GM12891 (cell line): ENCODE data around the gene KIFC3.

Experiments
- PAX5 ChIP-seq: IDR thresholded peaks from 2 replicates; pipeline ENCODE4 v1.6.1; 2011; ENCODE audit warnings: low read length, moderate library complexity, mild to moderate bottlenecking; ENCODE audit not compliant: insufficient read depth, severe bottlenecking
- POLR2A ChIP-seq: IDR thresholded peaks from 2 replicates; pipeline ENCODE4 v1.6.1; 2011; ENCODE audit warnings: low read depth, low read length, control low read depth
- POLR2AphosphoS5 ChIP-seq: IDR thresholded peaks from 2 replicates; pipeline ENCODE4 v1.6.1; 2011; ENCODE audit warnings: low read depth, low read length, control low read depth
- POU2F2 ChIP-seq: IDR thresholded peaks from 2 replicates; pipeline ENCODE4 v1.6.1; 2011; ENCODE audit warnings: low read depth, mild to moderate bottlenecking, control low read depth, low read length, moderate library complexity
- SPI1 ChIP-seq: IDR thresholded peaks from 2 replicates; pipeline ENCODE4 v1.6.1; 2011; ENCODE audit warnings: low read depth, low read length, control low read depth
- TAF1 ChIP-seq: IDR thresholded peaks from 2 replicates; pipeline ENCODE4 v1.6.1; 2011; ENCODE audit warnings: low read depth, low read length, control low read depth

DNA sequence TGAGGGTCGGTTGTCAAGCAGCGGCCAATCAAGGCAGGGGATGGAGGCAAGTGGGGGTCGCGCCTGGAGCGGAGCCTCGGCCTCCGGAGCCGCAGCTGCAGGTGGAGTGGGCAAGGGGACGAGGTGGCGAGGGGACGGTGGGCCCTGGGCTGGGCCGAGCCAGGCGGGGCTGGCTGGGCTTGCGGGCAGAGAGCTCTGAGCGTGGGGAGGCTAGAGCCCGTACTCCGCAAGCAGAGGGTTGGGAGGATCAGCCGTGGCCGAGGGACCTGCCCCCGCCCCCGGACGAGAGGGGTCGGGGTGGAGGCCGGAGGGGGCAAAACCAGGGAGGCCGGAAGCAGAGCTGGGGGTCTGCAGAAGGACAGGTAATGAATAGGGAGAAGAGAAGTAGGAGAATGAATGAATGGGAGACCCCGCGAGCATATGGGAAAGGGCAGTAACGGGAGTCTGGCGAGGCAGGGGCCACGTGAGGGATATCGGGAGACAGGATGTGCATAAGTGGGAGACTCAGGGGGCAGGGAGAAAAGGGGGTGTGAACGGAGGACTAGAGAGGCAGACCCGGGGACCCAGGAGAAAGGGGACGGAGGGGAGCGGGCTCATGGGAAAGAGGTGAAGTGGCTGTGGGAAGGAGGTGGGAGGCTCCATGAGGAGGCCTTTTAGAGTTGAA lies 66.4 kb downstream of the KIFC3 start, which contains the start of gene KATNB1:
- TF ChIP-seq POLR2AphosphoS5, result no peak
- no peak for TF ChIP-seq PAX5
- no peak for TF ChIP-seq POLR2A
- TF ChIP-seq SPI1, result no peak
- TF ChIP-seq TAF1, result no peak
- no peak for TF ChIP-seq POU2F2
